ENCODE data around the gene KLHL10. TPM values are rescaled to one million over a fixed set of nuclear protein-coding genes. Genes with fewer than 3 reads are reported as not detected.
A peak's percentile ranks its signal among the peaks of the same experiment; 100 is the strongest.

KLHL10 gene
- total RNA-seq, 4 donors from 2014 or later: 0.33 to 1.6 TPM; not detected in 2

DNA sequence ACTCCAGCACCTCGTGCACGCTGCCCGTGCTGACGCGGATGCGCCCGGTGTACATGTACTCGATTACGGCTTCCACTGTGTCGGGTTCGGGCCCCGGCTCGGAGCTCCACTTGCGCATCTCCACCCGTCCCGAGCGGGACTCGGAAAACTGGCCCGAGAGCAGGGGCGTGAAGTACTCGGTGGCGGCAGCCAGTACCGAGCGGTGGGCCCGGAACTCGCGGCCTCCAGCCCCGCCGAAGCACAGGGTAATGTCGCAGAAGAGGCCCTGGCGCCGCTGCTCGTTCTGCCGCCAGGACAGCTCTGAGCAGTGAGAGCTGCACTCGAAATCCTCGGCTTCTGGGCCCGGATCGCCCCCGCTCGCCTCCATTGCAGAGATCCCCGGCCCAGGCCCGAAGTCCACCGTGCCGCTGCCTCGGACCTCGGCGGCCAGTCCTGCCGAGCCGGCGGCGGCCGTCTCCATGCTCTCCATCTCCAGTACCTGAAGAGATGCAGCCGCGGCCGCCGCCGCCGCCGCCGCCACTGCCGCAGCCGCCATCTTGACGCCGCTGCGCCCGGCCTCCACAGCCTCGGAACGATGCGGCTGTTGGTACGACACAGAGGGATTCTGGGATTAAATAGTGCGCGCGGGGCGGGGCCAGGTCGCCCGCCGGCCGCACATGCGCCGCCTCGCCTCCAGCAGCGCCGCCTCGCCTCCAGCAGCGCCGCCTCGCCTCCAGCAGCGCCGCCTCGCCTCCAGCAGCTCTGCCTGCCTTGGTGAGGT is 27.4 kb downstream of the KLHL10 start, which contains the start of gene KLHL11:
Gene KLHL11, minus strand, starts transcription at position 588 of the 760 bp plus-strand sequence. Its CDS starts 53 bp downstream, at position 535.
- peak within 1 kb of the TSS; percentile 79 to 92 (median 84) for H3K4me3 ChIP-seq (replicated peaks in 1 of 3)
- H3K4me1 ChIP-seq: peaks cover 20 to 42% of the 10 kb centered on the region in 2 donors
- peak within 1 kb of the TSS; percentile 80 to 88 (median 88) for H3K27ac ChIP-seq
- H3K36me3 ChIP-seq: peaks cover 0 to 7% of the 10 kb centered on the region in 2 donors
- TF ChIP-seq POLR2A (IDR thresholded peaks at IDR 0.05): peak; percentile 62 to 94
- TF ChIP-seq, protein P1, sequence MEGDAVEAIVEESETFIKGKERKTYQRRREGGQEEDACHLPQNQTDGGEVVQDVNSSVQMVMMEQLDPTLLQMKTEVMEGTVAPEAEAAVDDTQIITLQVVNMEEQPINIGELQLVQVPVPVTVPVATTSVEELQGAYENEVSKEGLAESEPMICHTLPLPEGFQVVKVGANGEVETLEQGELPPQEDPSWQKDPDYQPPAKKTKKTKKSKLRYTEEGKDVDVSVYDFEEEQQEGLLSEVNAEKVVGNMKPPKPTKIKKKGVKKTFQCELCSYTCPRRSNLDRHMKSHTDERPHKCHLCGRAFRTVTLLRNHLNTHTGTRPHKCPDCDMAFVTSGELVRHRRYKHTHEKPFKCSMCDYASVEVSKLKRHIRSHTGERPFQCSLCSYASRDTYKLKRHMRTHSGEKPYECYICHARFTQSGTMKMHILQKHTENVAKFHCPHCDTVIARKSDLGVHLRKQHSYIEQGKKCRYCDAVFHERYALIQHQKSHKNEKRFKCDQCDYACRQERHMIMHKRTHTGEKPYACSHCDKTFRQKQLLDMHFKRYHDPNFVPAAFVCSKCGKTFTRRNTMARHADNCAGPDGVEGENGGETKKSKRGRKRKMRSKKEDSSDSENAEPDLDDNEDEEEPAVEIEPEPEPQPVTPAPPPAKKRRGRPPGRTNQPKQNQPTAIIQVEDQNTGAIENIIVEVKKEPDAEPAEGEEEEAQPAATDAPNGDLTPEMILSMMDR (IDR thresholded peaks at IDR 0.05): no peak
- no peaks in the 10 kb centered on the region for H3K9me3 ChIP-seq
- no peaks in the 10 kb centered on the region for H3K27me3 ChIP-seq
- 0% methylated on average over 31 to 34 of the region's 90 CpGs for whole genome bisulfite sequencing, 2 donors
- intact Hi-C loops (cut with DNase I): no loop called here
- peak; percentile 90 for DNase-seq

DNA sequence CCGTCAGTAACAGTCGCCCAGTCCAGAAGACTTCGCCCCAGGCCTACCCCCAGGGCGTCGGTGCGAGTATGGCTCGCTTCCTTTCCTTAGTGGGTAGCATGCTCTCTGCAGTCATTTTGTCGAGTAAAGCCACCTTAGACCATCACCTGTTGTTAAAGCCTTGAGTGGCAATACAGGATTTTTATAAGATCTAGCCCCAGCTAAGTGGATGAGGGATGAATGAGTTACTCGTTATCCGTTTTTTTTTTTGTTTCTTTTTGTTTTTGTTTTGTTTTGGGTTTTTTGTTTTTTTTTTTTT is 27.9 kb downstream of the KLHL10 start:
- whole genome bisulfite sequencing, 2 donors: 0 to 2% methylated on average over 8 to 10 of the region's 10 CpGs
- intact Hi-C loops (cut with DNase I): no loop called here
- TF ChIP-seq POLR2A (IDR thresholded peaks at IDR 0.05): peak in 1 of 2 donors; percentile 3
- TF ChIP-seq, protein P1 (IDR thresholded peaks at IDR 0.05): no peak
- no peaks in the 10 kb centered on the region for H3K9me3 ChIP-seq
- peaks cover 20 to 38% of the 10 kb centered on the region in 2 donors for H3K4me1 ChIP-seq
- H3K27ac ChIP-seq: peak overlapping the region in 2 of 3 donors; percentile 88
- H3K4me3 ChIP-seq (replicated peaks in 1 of 3): no peak overlapping the region
- no peaks in the 10 kb centered on the region for H3K27me3 ChIP-seq
- DNase-seq: no peak
- H3K36me3 ChIP-seq: peaks cover 0 to 7% of the 10 kb centered on the region in 2 donors

DNA sequence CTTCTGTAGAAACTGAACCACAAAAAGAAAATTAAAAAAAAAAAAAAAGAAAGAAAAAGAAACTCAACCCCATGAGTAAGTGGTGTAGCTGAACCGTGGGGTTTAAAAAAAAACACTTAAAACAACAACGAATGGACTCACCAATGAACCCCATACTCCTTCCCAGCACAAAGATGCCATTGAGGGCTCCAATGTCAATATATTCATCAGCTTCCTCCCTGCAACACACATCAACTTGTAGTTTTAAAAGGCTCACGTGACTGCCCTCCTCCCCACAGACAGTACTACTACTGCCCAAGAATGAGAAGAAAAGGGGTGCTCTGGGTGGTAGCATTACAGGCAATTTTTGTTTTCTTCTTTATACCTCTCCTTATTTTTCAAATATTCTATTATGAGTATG is 30.9 kb downstream of the KLHL10 start:
- H3K36me3 ChIP-seq: peaks cover 7 to 15% of the 10 kb centered on the region in 2 donors
- intact Hi-C loops (cut with DNase I): no loop called here
- H3K27me3 ChIP-seq: no peaks in the 10 kb centered on the region
- peaks cover 8 to 12% of the 10 kb centered on the region in 2 donors for H3K4me1 ChIP-seq
- no peaks in the 10 kb centered on the region for H3K9me3 ChIP-seq
- H3K4me3 ChIP-seq (replicated peaks in 1 of 3): no peak overlapping the region
- TF ChIP-seq, protein P1 (IDR thresholded peaks at IDR 0.05): no peak
- TF ChIP-seq POLR2A (IDR thresholded peaks at IDR 0.05): no peak
- WGBS, 2 donors: 55 to 58% methylated on average over 3 of the region's 3 CpGs
- DNase-seq: no peak
- peak overlapping the region; percentile 26 to 66 (median 44) for H3K27ac ChIP-seq

DNA sequence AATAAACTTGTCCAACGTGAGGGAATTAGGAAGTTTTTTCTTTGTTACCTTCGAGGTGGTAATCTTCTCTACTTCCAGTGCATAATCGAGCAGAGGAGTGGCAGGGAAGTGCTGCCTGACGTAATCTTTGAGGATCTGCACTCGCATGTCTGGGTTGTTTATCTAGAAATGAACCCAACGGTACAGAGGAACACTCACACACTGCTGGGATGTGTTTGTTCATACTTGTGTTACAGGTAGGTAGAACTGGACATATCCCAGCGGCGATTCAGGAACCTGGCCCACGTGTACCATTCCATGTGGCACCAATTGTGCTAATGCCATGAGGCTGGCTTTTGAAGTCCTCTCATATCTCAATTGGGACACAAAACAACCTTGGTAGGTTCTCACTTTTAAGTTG is 31.8 kb downstream of the KLHL10 start:
- 31 to 41% methylated on average over 9 of the region's 9 CpGs for WGBS, 2 donors
- peak; percentile 67 to 73 for DNase-seq
- H3K27me3 ChIP-seq: no peaks in the 10 kb centered on the region
- H3K27ac ChIP-seq: peak overlapping the region; percentile 26 to 66 (median 44)
- TF ChIP-seq POLR2A (IDR thresholded peaks at IDR 0.05): peak in 1 of 2 donors; percentile 32
- TF ChIP-seq, protein P1 (IDR thresholded peaks at IDR 0.05): no peak
- H3K36me3 ChIP-seq: peaks cover 7 to 21% of the 10 kb centered on the region in 2 donors
- intact Hi-C loops (cut with DNase I): no loop called here
- no peak overlapping the region for H3K4me3 ChIP-seq (replicated peaks in 1 of 3)
- no peaks in the 10 kb centered on the region for H3K9me3 ChIP-seq
- H3K4me1 ChIP-seq: peaks cover 0 to 4% of the 10 kb centered on the region in 2 donors

DNA sequence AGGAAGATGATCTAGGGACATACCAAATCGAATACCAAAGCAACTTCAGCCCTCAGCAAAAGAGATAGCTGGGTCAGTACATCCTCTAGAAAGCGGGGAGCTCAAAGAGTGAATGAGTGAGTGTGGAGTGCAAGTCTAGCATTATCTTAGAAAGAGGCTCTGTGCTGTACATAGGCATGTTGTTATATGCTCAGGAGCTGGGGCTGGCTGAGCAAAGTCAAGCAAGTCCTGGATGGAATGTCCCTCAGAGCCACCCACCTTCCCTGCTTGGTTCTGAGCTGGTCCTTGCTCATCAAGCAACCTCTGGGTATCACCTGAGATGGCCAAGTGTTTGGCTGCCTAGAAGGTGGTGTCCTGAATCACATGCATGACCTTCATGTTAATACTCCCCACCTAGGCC is 32.5 kb downstream of the KLHL10 start:
- Histone ChIP-seq H3K4me3 (replicated peaks in 1 of 3) (no peak overlapping the region), H3K36me3 (peaks cover 7 to 21% of the 10 kb centered on the region in 2 donors), H3K4me1 (peaks cover 0 to 4% of the 10 kb centered on the region in 2 donors), H3K27ac (peak overlapping the region in 2 of 3 donors; percentile 26 to 66), H3K9me3 (no peaks in the 10 kb centered on the region), H3K27me3 (no peaks in the 10 kb centered on the region)
- intact Hi-C loops (cut with DNase I): no loop called here
- no peak for DNase-seq
- TF ChIP-seq POLR2A (IDR thresholded peaks at IDR 0.05): no peak
- TF ChIP-seq, protein P1 (IDR thresholded peaks at IDR 0.05): no peak
- 90 to 96% methylated on average over 2 of the region's 2 CpGs for WGBS, 2 donors
